DND-41 (cell line): ENCODE results near the gene POT1.

Source experiments
- EZH2 ChIP-seq: IDR thresholded peaks from 3 replicates; pipeline ENCODE4 v1.6.1; 2012; ENCODE audit warnings: borderline replicate concordance, low read depth, mild to moderate bottlenecking, moderate library complexity, low read length, inconsistent platforms; ENCODE audit not compliant: severe bottlenecking
- TF ChIP-seq, protein P1 (sequence below): IDR thresholded peaks from 2 replicates; pipeline ENCODE4 v1.5.1; 2012; ENCODE audit warnings: borderline replicate concordance, low read length, moderate library complexity, mild to moderate bottlenecking; ENCODE audit not compliant: poor library complexity, severe bottlenecking; ENCODE audit errors: extremely low read depth

DNA sequence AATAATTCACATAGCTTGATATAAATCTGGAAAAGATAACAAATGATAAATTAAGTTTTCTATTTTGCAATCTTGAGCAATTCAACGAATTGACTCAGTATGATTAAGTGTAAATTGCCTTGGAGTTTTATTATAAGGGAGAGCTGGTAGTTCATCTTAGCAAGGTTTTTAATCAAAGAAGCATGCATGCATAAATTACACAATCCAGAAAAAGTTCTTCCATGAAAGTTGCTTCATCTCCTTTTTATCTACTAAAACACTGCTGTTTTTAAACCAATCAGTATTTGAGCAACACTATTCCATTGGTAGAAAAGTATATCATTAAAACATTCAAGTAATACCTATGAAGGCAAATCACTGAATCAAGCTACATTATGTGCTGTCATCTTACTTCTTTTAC, 47.6 kb downstream of the POT1 start:
- TF ChIP-seq, protein P1, sequence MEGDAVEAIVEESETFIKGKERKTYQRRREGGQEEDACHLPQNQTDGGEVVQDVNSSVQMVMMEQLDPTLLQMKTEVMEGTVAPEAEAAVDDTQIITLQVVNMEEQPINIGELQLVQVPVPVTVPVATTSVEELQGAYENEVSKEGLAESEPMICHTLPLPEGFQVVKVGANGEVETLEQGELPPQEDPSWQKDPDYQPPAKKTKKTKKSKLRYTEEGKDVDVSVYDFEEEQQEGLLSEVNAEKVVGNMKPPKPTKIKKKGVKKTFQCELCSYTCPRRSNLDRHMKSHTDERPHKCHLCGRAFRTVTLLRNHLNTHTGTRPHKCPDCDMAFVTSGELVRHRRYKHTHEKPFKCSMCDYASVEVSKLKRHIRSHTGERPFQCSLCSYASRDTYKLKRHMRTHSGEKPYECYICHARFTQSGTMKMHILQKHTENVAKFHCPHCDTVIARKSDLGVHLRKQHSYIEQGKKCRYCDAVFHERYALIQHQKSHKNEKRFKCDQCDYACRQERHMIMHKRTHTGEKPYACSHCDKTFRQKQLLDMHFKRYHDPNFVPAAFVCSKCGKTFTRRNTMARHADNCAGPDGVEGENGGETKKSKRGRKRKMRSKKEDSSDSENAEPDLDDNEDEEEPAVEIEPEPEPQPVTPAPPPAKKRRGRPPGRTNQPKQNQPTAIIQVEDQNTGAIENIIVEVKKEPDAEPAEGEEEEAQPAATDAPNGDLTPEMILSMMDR: no peak
- TF ChIP-seq EZH2: no peak
